ENCODE data around the gene KCNQ2. TPM values are rescaled to one million over a fixed set of nuclear protein-coding genes. Genes with fewer than 3 reads are reported as not detected.

KCNQ2 gene
- total and polyA plus RNA-seq, 12 donors, result 0.03 to 3.8 (median 1.4) TPM; not detected in 7

DNA sequence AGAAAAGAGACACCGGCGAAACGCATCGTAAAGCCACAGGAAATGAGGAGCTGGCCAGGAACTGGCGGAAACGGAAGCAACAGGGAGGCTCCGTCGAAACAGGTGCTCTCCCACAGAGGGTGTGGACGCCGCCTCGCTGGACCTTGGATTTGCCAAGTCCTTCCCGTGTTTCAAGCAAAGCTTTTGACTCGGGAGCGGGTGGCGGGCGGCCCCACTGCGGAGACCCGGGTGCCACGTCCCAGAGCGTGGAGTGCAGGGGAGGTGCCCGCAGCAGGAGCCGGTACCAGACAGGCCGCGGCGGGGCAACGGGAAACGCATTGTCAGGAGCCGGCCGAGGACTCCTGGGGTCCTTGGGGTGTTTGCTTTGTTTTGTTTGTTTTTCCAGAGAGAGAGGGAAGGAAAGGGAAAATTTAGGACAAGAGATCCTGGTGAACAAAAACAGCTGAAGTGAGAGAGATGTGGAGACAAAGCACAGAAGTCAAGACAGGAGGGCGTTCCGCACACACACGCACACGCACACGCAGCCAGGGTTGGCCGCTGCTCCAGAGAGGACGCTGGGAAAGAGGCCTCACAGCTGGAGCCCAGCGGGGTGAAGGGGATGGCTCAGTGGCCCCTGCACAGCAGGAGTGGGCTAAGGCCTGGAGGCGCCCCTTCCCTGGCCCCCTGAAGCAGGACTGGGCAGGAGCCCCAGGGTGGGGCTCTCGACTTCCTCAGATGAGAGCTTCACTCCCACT is 60.4 kb downstream of the KCNQ2 start:
- DNase-seq (no peak), ATAC-seq (no peak)
- intact Hi-C loops (cut with DNase I), result no loop called here
- Histone ChIP-seq H3K27me3 (peaks cover 12 to 68% (median 51%) of the 10 kb centered on the region in 7 donors), H3K27ac (no peak overlapping the region), H3K36me3 (no peaks in the 10 kb centered on the region), H3K9me3 (no peaks in the 10 kb centered on the region), H3K4me3 (no peak overlapping the region), H3K4me1 (peaks cover 0 to 7% (median 0%) of the 10 kb centered on the region in 9 donors)
- WGBS, 2 donors, result 60 to 66% methylated on average over 39 of the region's 39 CpGs
- TF ChIP-seq, protein P1, sequence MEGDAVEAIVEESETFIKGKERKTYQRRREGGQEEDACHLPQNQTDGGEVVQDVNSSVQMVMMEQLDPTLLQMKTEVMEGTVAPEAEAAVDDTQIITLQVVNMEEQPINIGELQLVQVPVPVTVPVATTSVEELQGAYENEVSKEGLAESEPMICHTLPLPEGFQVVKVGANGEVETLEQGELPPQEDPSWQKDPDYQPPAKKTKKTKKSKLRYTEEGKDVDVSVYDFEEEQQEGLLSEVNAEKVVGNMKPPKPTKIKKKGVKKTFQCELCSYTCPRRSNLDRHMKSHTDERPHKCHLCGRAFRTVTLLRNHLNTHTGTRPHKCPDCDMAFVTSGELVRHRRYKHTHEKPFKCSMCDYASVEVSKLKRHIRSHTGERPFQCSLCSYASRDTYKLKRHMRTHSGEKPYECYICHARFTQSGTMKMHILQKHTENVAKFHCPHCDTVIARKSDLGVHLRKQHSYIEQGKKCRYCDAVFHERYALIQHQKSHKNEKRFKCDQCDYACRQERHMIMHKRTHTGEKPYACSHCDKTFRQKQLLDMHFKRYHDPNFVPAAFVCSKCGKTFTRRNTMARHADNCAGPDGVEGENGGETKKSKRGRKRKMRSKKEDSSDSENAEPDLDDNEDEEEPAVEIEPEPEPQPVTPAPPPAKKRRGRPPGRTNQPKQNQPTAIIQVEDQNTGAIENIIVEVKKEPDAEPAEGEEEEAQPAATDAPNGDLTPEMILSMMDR (IDR thresholded peaks at IDR 0.05), result no peak

DNA sequence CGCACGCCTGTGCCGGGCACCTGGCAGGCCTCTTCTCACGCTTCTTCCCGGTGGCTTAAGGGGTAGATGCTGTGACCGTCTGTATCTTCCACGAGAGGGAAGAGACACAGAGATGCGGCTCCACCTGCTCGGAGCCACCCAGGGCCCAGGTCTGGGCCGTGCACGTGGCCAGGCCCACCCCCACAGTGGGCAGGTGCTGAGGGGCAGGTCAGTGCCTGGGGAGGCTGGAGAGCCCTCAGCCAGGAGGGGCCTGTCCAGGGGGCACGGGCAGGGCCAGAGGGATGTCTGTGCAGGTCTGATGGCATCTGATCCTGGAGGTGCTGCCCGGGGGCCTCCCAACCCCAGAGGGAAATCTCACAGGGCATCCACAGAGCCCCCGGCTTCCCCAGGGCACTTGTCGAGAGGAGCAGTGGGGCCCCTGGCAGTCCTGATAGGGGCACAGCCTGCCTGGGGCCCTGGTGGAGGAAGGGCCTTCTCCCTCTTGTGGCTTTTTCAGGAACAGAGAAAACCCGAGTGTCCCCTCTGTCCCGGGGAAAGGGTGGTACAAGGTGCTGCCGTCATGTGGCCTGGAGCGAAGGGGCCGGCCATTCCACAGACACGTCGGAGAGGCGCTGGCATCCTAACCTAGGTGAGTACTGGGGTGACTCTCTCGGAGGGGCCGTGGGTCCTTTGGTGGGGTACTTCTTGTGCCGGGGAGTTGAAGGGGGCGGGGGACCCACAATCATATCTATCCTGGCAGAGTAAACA is 61.1 kb downstream of the KCNQ2 start:
- Histone ChIP-seq H3K9me3 (no peaks in the 10 kb centered on the region), H3K4me3 (no peak overlapping the region), H3K27me3 (peaks cover 12 to 61% (median 46%) of the 10 kb centered on the region in 7 donors), H3K4me1 (peaks cover 0 to 7% (median 0%) of the 10 kb centered on the region in 9 donors), H3K27ac (no peak overlapping the region), H3K36me3 (no peaks in the 10 kb centered on the region)
- ATAC-seq (peak in 2 of 8 donors; percentile 7 to 15), DNase-seq (no peak)
- TF ChIP-seq, protein P1 (IDR thresholded peaks at IDR 0.05), result no peak
- whole genome bisulfite sequencing, 2 donors, result 64 to 75% methylated on average over 27 of the region's 27 CpGs
- intact Hi-C loops (cut with DNase I), result no loop called here

DNA sequence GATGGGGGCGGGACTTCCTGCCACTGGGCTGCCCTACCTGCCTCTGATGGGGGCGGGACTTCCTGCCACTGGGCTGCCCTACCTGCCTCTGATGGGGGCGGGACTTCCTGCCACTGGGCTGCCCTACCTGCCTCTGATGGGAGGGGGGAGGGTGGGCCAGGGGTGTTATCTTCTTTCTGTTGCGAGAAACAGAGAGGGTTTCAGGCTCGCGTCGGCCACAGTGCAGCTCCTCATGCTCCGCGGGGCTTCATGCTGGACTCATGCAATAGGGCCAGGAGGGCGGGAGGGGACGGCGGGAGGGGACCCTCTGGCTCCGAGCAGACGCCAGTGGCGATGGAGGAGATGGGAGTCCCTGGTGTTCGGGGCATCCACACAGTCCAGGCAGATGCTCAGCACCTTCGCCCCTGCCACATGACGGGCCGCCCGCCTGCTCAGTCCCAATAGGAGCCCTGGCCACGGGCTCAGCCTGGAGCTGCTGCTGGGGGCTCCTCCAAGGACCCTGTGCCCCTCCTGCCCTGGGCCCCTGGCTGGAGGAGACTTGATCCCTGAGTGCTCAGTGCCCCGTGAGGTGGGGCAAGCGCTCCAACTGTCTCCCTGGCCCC is 62.5 kb downstream of the KCNQ2 start:
- H3K27me3 ChIP-seq, result peaks cover 8 to 49% (median 42%) of the 10 kb centered on the region in 7 donors
- ATAC-seq, result no peak

More for the DNA sequence above, 62.5 kb downstream of the KCNQ2 start:
- Histone ChIP-seq H3K36me3 (no peaks in the 10 kb centered on the region), H3K27ac (no peak overlapping the region), H3K4me1 (peaks cover 0 to 7% (median 0%) of the 10 kb centered on the region in 9 donors), H3K9me3 (no peaks in the 10 kb centered on the region), H3K4me3 (no peak overlapping the region)
- TF ChIP-seq, protein P1 (IDR thresholded peaks at IDR 0.05), result no peak
- intact Hi-C loops (cut with DNase I), result no loop called here
- WGBS, 2 donors, result 64 to 68% methylated on average over 21 of the region's 23 CpGs
- no peak for DNase-seq

All from heart right ventricle (tissue), 16 donors.